GM21381 (cell line): ENCODE data around the gene FAM149A.

ENCODE experiments used
- ATAC-seq: cut with Tn5 transposase; IDR thresholded peaks from one replicate; pipeline ENCODE4 v1.9.1; 2021; ENCODE audit warnings: mild to moderate bottlenecking, moderate library complexity; ENCODE audit not compliant: unreplicated experiment

The FAM149A gene

GRCh38 chr4:186151499-186151898 lies 47.0 kb downstream of the FAM149A start:
- no peak for ATAC-seq

- ATAC-seq: no peak
Measured at GRCh38 chr4:186158021-186158813, 53.7 kb downstream of the FAM149A start.

GRCh38 chr4:186158966-186159365 lies 54.5 kb downstream of the FAM149A start:
- no peak for ATAC-seq

GRCh38 chr4:186159613-186160012 lies 55.1 kb downstream of the FAM149A start:
- ATAC-seq: no peak

- ATAC-seq: peak; percentile 92
Measured at GRCh38 chr4:186161138-186161537, 56.6 kb downstream of the FAM149A start.

GRCh38 chr4:186166852-186167512 lies 62.5 kb downstream of the FAM149A start:
- no peak for ATAC-seq

- no peak for ATAC-seq
Measured at GRCh38 chr4:186167605-186168004, 63.1 kb downstream of the FAM149A start.

GRCh38 chr4:186168750-186169149 lies 64.2 kb downstream of the FAM149A start:
- no peak for ATAC-seq

GRCh38 chr4:186169333-186169944 lies 64.9 kb downstream of the FAM149A start:
- ATAC-seq: no peak

GRCh38 chr4:186169945-186170802 lies 65.7 kb downstream of the FAM149A start:
- ATAC-seq: no peak

- no peak for ATAC-seq
Measured at GRCh38 chr4:186170966-186171365, 66.5 kb downstream of the FAM149A start.

GRCh38 chr4:186172546-186172945 lies 68.0 kb downstream of the FAM149A start:
- no peak for ATAC-seq

GRCh38 chr4:186188107-186188506 lies 83.6 kb downstream of the FAM149A start:
- no peak for ATAC-seq

GRCh38 chr4:186189656-186190055 lies 85.2 kb downstream of the FAM149A start:
- no peak for ATAC-seq

GRCh38 chr4:186190581-186191199 lies 86.2 kb downstream of the FAM149A start:
- peak; percentile 28 for ATAC-seq

- ATAC-seq: peak; percentile 84
Measured at GRCh38 chr4:186191200-186192065, 86.9 kb downstream of the FAM149A start, which contains the start of gene CYP4V2. Gene CYP4V2 (plus strand): TSS chr4:186191567. CDS start chr4:186191824, 257 bp downstream.

GRCh38 chr4:186192066-186192612 lies 87.6 kb downstream of the FAM149A start:
- no peak for ATAC-seq

GRCh38 chr4:186193851-186194250 lies 89.3 kb downstream of the FAM149A start:
- no peak for ATAC-seq

GRCh38 chr4:186196063-186196462 lies 91.6 kb downstream of the FAM149A start:
- no peak for ATAC-seq
